ENCODE measurements around the gene COL8A1. TPM values are rescaled to one million over a fixed set of nuclear protein-coding genes. Genes with fewer than 3 reads are reported as not detected.

COL8A1 gene
- total RNA-seq, 1 experiment from 2014 or later = 8.1 TPM

DNA sequence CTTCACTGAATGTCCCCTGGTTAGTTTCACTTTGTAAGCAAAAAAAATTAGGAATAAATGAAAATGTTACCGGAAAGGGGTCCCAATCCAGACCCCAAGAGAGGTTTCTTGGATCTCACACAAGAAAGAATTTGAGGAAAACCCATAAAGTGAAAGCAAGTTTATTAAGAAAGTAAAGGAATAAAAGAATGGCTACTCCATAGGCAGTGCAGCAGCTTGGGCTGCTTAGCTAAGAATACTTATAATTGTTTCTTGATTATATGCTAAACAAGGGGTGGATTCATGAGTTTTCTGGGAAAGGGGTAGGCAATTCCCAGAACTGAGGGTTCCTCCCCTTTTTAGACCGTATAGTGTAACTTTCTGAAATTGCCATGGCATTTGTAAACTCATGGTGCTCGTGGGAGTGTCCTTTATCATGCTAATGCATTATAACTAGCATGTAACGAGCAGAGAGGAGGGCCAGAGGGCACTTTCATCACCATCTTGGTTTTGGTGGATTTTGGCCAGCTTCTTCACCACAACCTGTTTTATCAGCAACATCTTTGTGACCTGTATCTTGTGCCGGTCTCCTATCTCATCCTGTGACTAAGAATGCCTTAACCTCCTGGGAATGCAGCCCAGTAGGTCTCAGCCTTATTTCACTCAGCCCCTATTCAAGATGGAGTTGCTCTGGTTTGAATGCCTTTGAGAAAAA lies 138.3 kb downstream of the COL8A1 start:
- Histone ChIP-seq H3K27me3 (ENCODE audit: insufficient read depth, low read depth) (no peaks in the 10 kb centered on the region), H3K36me3 (ENCODE audit: low read depth) (no peaks in the 10 kb centered on the region), H3F3A (ENCODE audit: insufficient read depth, low read depth) (no peaks in the 10 kb centered on the region), H3K4me2 (peak overlapping the region; percentile 0; the same call in 1 of the 2 replicates), H2AFZ (no peak overlapping the region), H3K79me2 (ENCODE audit: low read depth) (no peaks in the 10 kb centered on the region), H3K9me2 (ENCODE audit: insufficient read depth) (no peaks in the 10 kb centered on the region), H4K20me1 (ENCODE audit: insufficient read depth) (no peaks in the 10 kb centered on the region), H3K9me3 (ENCODE audit: insufficient read depth, low read depth) (no peaks in the 10 kb centered on the region), H3K4me3 (no peak overlapping the region), H3K27ac (no peak overlapping the region), H3K4me1 (replicated peaks; ENCODE audit: insufficient read depth) (peaks cover 12% of the 10 kb centered on the region)
- intact Hi-C loops (cut with micrococcal nuclease; ENCODE audit: unreplicated experiment) = no loop called here
- POLR2A ChIA-PET (ENCODE audit: unreplicated experiment) = no interaction called here
- CTCF ChIA-PET = no interaction called here
- no TSS peak for BruUV-seq (replicated peaks)
- peak in 1 of 2 experiments; percentile 25 for DNase-seq
- TF ChIP-seq EZH2 (IDR thresholded peaks at IDR 0.05; ENCODE audit: low read depth) = no peak
- no peak for TF ChIP-seq CTCF (conservative IDR thresholded peaks at IDR 0.05)

DNA sequence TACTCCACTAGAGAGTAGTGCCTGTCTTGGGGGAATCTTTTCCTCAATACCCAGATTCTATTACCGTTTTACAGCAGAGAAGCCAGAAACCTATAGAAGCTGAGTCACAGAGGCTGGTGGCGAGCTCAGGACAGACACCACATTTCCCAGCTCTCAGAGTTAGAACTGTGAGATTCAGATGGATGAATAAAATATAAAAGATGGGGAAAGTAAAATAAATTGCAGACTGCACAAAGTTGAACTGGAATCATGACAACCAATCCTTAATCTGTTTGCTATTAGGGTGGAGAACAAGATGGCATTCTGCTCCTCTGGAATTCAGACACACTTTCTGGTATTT lies 138.8 kb downstream of the COL8A1 start:
- no peaks in the 10 kb centered on the region for H3K9me2 ChIP-seq (ENCODE audit: insufficient read depth)
- DNase-seq = no peak
- POLR2A ChIA-PET (ENCODE audit: unreplicated experiment) = no interaction called here

DNA sequence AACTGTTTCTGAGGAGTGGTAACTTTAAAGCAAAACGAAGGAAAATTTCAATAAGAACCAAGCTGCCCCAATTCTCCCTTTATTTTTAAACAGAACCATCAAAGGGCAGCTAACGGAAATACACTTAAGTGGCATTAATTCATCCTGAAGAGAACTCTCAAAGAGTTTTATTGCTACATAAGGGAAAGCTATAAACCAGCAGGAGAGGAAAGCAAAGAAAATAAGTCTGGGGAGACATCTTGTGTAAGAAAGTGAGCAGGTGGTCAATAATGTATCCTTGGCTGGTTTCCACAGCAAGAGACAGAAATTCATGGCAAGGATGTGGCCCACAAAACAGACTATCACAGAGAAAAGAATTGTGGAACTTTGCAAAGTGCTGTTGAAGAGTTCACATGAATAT lies 139.3 kb downstream of the COL8A1 start:
- Histone ChIP-seq H3K4me2 (no peak overlapping the region), H3K27me3 (ENCODE audit: insufficient read depth, low read depth) (no peaks in the 10 kb centered on the region), H3K27ac (no peak overlapping the region), H3K36me3 (ENCODE audit: low read depth) (no peaks in the 10 kb centered on the region), H3K4me3 (no peak overlapping the region), H3F3A (ENCODE audit: insufficient read depth, low read depth) (no peaks in the 10 kb centered on the region), H3K4me1 (replicated peaks; ENCODE audit: insufficient read depth) (peaks cover 12% of the 10 kb centered on the region), H3K79me2 (ENCODE audit: low read depth) (no peaks in the 10 kb centered on the region), H3K9me2 (ENCODE audit: insufficient read depth) (no peaks in the 10 kb centered on the region), H4K20me1 (ENCODE audit: insufficient read depth) (no peaks in the 10 kb centered on the region), H2AFZ (no peak overlapping the region), H3K9me3 (ENCODE audit: insufficient read depth, low read depth) (no peaks in the 10 kb centered on the region)
- ChIA-PET CTCF (no interaction called here), POLR2A (ENCODE audit: unreplicated experiment) (no interaction called here)
- intact Hi-C loops (cut with micrococcal nuclease; ENCODE audit: unreplicated experiment) = no loop called here
- DNase-seq = no peak
- BruUV-seq (replicated peaks) = no TSS peak
- TF ChIP-seq EZH2 (IDR thresholded peaks at IDR 0.05; ENCODE audit: low read depth) = no peak
- TF ChIP-seq CTCF (conservative IDR thresholded peaks at IDR 0.05) = no peak

More for the DNA sequence above, 138.8 kb downstream of the COL8A1 start:
- H3K4me3 ChIP-seq = no peak overlapping the region
- CTCF ChIA-PET = no interaction called here
- H2AFZ ChIP-seq = no peak overlapping the region
- TF ChIP-seq CTCF (conservative IDR thresholded peaks at IDR 0.05) = no peak
- TF ChIP-seq EZH2 (IDR thresholded peaks at IDR 0.05; ENCODE audit: low read depth) = no peak
- intact Hi-C loops (cut with micrococcal nuclease; ENCODE audit: unreplicated experiment) = no loop called here
- H3F3A ChIP-seq (ENCODE audit: insufficient read depth, low read depth) = no peaks in the 10 kb centered on the region
- H3K4me2 ChIP-seq = peak overlapping the region; percentile 0; the same call in 1 of the 2 replicates
- H3K27ac ChIP-seq = no peak overlapping the region
- H3K27me3 ChIP-seq (ENCODE audit: insufficient read depth, low read depth) = no peaks in the 10 kb centered on the region
- no TSS peak for BruUV-seq (replicated peaks)
- H3K9me3 ChIP-seq (ENCODE audit: insufficient read depth, low read depth) = no peaks in the 10 kb centered on the region
- H3K36me3 ChIP-seq (ENCODE audit: low read depth) = no peaks in the 10 kb centered on the region
- H3K4me1 ChIP-seq (replicated peaks; ENCODE audit: insufficient read depth) = peaks cover 12% of the 10 kb centered on the region
- H3K79me2 ChIP-seq (ENCODE audit: low read depth) = no peaks in the 10 kb centered on the region
- H4K20me1 ChIP-seq (ENCODE audit: insufficient read depth) = no peaks in the 10 kb centered on the region

All from PC-9 (cell line).